ENCODE results near the gene ZNF100. TPM values are rescaled to one million over a fixed set of nuclear protein-coding genes. Genes with fewer than 3 reads are reported as not detected.
"Not testable (repeated sequence)": the region's sequence is repeated elsewhere in the genome, so short reads cannot be mapped to it uniquely, and the experiment has no call there.

ZNF100 gene
- polyA plus RNA-seq, 1 experiment = 0.99 TPM

DNA sequence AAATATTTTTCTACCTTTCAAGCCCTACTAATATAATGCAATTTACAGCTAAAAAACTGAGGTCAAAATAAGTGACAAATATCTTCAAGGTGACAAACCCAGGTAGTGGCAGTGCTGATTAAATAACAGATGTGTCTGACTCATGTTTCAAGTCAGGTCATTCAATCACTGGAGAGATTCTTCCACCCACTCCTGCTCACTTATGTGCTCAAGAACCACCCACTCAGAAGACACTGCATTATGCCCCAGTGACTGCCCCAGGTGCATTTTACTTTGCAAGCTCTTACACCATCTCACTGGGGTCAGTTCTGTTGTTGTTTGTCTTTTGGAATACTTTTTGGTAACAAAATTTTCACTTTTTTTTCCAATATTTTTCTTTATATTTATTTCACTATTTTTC is 2.2 kb downstream of the ZNF100 start:
- CTCF ChIA-PET = no interaction called here

GRCh38 chr19:21761547-21761946 is 5.8 kb downstream of the ZNF100 start:
- H3K36me3 ChIP-seq (ENCODE audit: control insufficient read depth, insufficient read depth, low read length); POLR2A ChIA-PET; H3K27me3 ChIP-seq (ENCODE audit: control insufficient read depth, insufficient read depth, low read length); DNase-seq (ENCODE audit: low read depth); CTCF ChIA-PET; H3K4me3 ChIP-seq (ENCODE audit: low read depth, low read length): not testable (repeated sequence)

More for the DNA sequence above, 2.2 kb downstream of the ZNF100 start:
- POLR2A ChIA-PET = no interaction called here
- H3K27me3 ChIP-seq (ENCODE audit: control insufficient read depth, insufficient read depth, low read length) = no peaks in the 10 kb centered on the region
- TF ChIP-seq CTCF (IDR thresholded peaks at IDR 0.05; ENCODE audit: insufficient read depth, low read depth, low read length) = no peak
- no peaks in the 10 kb centered on the region for H3K36me3 ChIP-seq (ENCODE audit: control insufficient read depth, insufficient read depth, low read length)
- no peak overlapping the region for H3K4me3 ChIP-seq (ENCODE audit: low read depth, low read length)
- no peak for DNase-seq (ENCODE audit: low read depth)

GRCh38 chr19:21758296-21758695 is 9.1 kb downstream of the ZNF100 start:
- H3K27me3 ChIP-seq (ENCODE audit: control insufficient read depth, insufficient read depth, low read length) = no peaks in the 10 kb centered on the region
- ChIA-PET CTCF (no interaction called here), POLR2A (no interaction called here)
- H3K36me3 ChIP-seq (ENCODE audit: control insufficient read depth, insufficient read depth, low read length) = no peaks in the 10 kb centered on the region; the same call in 1 of the 2 replicates
- DNase-seq (ENCODE audit: low read depth) = no peak
- H3K4me3 ChIP-seq (ENCODE audit: low read depth, low read length) = no peak overlapping the region
- TF ChIP-seq CTCF (IDR thresholded peaks at IDR 0.05; ENCODE audit: insufficient read depth, low read depth, low read length) = no peak

GRCh38 chr19:21755555-21755954 is 11.8 kb downstream of the ZNF100 start:
- POLR2A ChIA-PET = not testable (repeated sequence)

DNA sequence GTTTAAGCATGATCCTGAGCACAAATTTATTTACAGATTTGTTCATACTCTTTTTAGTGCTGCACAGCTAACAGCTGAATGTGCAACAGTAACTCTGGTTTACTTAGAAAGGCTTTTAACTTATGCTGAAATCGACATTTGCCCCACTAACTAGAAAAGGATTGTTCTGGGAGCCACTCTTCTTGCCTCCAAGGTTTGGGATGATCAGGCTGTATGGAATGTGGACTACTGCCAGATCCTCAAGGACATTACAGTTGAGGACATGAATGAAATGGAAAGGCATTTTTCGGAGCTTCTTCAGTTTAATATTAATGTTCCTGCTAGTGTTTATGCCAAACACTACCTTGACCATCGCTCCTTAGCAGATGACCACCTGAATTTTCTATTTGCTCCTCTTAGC is 16.0 kb downstream of the ZNF100 start:
- no peak for DNase-seq (ENCODE audit: low read depth)
- no peak for TF ChIP-seq CTCF (IDR thresholded peaks at IDR 0.05; ENCODE audit: insufficient read depth, low read depth, low read length)
- POLR2A ChIA-PET = no interaction called here
- Histone ChIP-seq H3K36me3 (ENCODE audit: control insufficient read depth, insufficient read depth, low read length) (no peaks in the 10 kb centered on the region; the same call in 1 of the 2 replicates), H3K4me3 (ENCODE audit: low read depth, low read length) (no peak overlapping the region), H3K27me3 (ENCODE audit: control insufficient read depth, insufficient read depth, low read length) (no peaks in the 10 kb centered on the region)
- CTCF ChIA-PET = interaction anchor here (1.5 kb wide), 1 partner anchor 18 kb away, joined by 4 read pairs; no protein-coding TSS in a partner anchor

More at GRCh38 chr19:21755555-21755954, 11.8 kb downstream of the ZNF100 start:
- CTCF ChIA-PET; H3K36me3 ChIP-seq (ENCODE audit: control insufficient read depth, insufficient read depth, low read length); H3K4me3 ChIP-seq (ENCODE audit: low read depth, low read length); DNase-seq (ENCODE audit: low read depth); H3K27me3 ChIP-seq (ENCODE audit: control insufficient read depth, insufficient read depth, low read length): not testable (repeated sequence)

- Histone ChIP-seq H3K4me3 (ENCODE audit: low read depth, low read length) (no peak overlapping the region), H3K36me3 (ENCODE audit: control insufficient read depth, insufficient read depth, low read length) (no peaks in the 10 kb centered on the region; the same call in 1 of the 2 replicates), H3K27me3 (ENCODE audit: control insufficient read depth, insufficient read depth, low read length) (no peaks in the 10 kb centered on the region)
- no peak for TF ChIP-seq CTCF (IDR thresholded peaks at IDR 0.05; ENCODE audit: insufficient read depth, low read depth, low read length)
- ChIA-PET CTCF (no interaction called here), POLR2A (no interaction called here)
- DNase-seq (ENCODE audit: low read depth) = no peak
These were observed 16.7 kb downstream of the ZNF100 start for GRCh38 chr19:21750586-21751128.

Data from BJ (cell line).